HEK293T (cell line): Measurements from ENCODE around the gene NAGS.
"Not testable (repeated sequence)": the region's sequence is repeated elsewhere in the genome, so short reads cannot be mapped to it uniquely, and the experiment has no call there.

ENCODE experiments used
- CTCF ChIA-PET: fragments of 350-600 bp; formaldehyde crosslinking; extraction: SDS; loops from one replicate; lab custom pipeline; 2021; ENCODE audit warnings: antibody characterized with exemption, inconsistent platforms; lab: Yijun Ruan, JAX
- POLR2A ChIA-PET: fragments of 350-600 bp; formaldehyde crosslinking; extraction: SDS; loops from one replicate; lab custom pipeline; 2020; ENCODE audit warnings: antibody characterized with exemption, inconsistent platforms; lab: Yijun Ruan, JAX
- DNase-seq: peaks from one replicate; pipeline ENCODE4 v3.0.0; 2012; ENCODE audit warnings: mixed read lengths; ENCODE audit errors: extremely low spot score
- ARNT ChIP-seq: fragments of 450-650 bp; IDR thresholded peaks from 2 replicates; pipeline ENCODE4 v1.6.1; 2017; ENCODE audit warnings: mild to moderate bottlenecking
- BHLHE40 ChIP-seq: fragments of 450-650 bp; IDR thresholded peaks from 2 replicates; pipeline ENCODE4 v1.6.1; 2016; ENCODE audit warnings: mild to moderate bottlenecking, moderate library complexity, borderline replicate concordance
- CTBP1 ChIP-seq: fragments of 450-650 bp; IDR thresholded peaks from 2 replicates; pipeline ENCODE4 v1.6.1; 2016; ENCODE audit warnings: borderline replicate concordance
- ELF4 ChIP-seq: fragments of 450-650 bp; IDR thresholded peaks from 2 replicates; pipeline ENCODE4 v1.6.1; 2017; ENCODE audit warnings: antibody characterized with exemption
- FOXA1 ChIP-seq: fragments of 450-650 bp; IDR thresholded peaks from 2 replicates; pipeline ENCODE4 v1.6.1; 2016; ENCODE audit warnings: mild to moderate bottlenecking
- FOXK2 ChIP-seq: fragments of 450-650 bp; IDR thresholded peaks from 2 replicates; pipeline ENCODE4 v1.6.1; 2016; ENCODE audit warnings: mild to moderate bottlenecking
- FOXM1 ChIP-seq: fragments of 450-650 bp; IDR thresholded peaks from 2 replicates; pipeline ENCODE4 v1.6.1; 2017; ENCODE audit warnings: mild to moderate bottlenecking, borderline replicate concordance
- HDGF ChIP-seq: fragments of 450-650 bp; IDR thresholded peaks from 2 replicates; pipeline ENCODE4 v1.6.1; 2017; ENCODE audit warnings: antibody characterized with exemption, borderline replicate concordance
- L3MBTL2 ChIP-seq: fragments of 450-650 bp; conservative IDR thresholded peaks from 2 replicates; pipeline ENCODE4 v1.6.1; 2016; ENCODE audit warnings: mild to moderate bottlenecking
- LEF1 ChIP-seq: fragments of 450-650 bp; IDR thresholded peaks from 2 replicates; pipeline ENCODE4 v1.6.1; 2017; ENCODE audit warnings: mild to moderate bottlenecking, borderline replicate concordance
- NFRKB ChIP-seq: fragments of 450-650 bp; IDR thresholded peaks from 2 replicates; pipeline ENCODE4 v1.6.1; 2016; ENCODE audit warnings: mild to moderate bottlenecking, moderate library complexity
- PKNOX1 ChIP-seq: fragments of 450-650 bp; IDR thresholded peaks from 2 replicates; pipeline ENCODE4 v1.6.1; 2016
- SP1 ChIP-seq: fragments of 450-650 bp; IDR thresholded peaks from 2 replicates; pipeline ENCODE4 v1.6.1; 2017
- SUZ12 ChIP-seq: fragments of 450-650 bp; IDR thresholded peaks from 2 replicates; pipeline ENCODE4 v1.6.1; 2016; ENCODE audit warnings: mild to moderate bottlenecking
- TARDBP ChIP-seq: fragments of 450-650 bp; IDR thresholded peaks from 2 replicates; pipeline ENCODE4 v1.6.1; 2016
- ZNF384 ChIP-seq: fragments of 450-650 bp; IDR thresholded peaks from 2 replicates; pipeline ENCODE4 v1.6.1; 2016

The NAGS gene

GRCh38 chr17:44014133-44014436, 9.7 kb downstream of the NAGS start:
- no peak for TF ChIP-seq ARNT
- no peak for TF ChIP-seq TARDBP
- TF ChIP-seq LEF1, result no peak
- TF ChIP-seq CTBP1, result no peak
- no peak for TF ChIP-seq SUZ12
- no peak for TF ChIP-seq HDGF
- TF ChIP-seq L3MBTL2, result no peak
- TF ChIP-seq FOXM1, result no peak
- TF ChIP-seq FOXK2, result no peak
- no peak for TF ChIP-seq PKNOX1
- no peak for TF ChIP-seq NFRKB
- no peak for TF ChIP-seq BHLHE40
- DNase-seq, result no peak
- CTCF ChIA-PET, result no interaction called here
- POLR2A ChIA-PET, result interaction anchor here (1.0 to 2.0 kb wide), 6 partner anchors 10 to 110 kb away, joined by 3 to 8 read pairs (median 3); partner anchors contain the start of gene HDAC5

DNA sequence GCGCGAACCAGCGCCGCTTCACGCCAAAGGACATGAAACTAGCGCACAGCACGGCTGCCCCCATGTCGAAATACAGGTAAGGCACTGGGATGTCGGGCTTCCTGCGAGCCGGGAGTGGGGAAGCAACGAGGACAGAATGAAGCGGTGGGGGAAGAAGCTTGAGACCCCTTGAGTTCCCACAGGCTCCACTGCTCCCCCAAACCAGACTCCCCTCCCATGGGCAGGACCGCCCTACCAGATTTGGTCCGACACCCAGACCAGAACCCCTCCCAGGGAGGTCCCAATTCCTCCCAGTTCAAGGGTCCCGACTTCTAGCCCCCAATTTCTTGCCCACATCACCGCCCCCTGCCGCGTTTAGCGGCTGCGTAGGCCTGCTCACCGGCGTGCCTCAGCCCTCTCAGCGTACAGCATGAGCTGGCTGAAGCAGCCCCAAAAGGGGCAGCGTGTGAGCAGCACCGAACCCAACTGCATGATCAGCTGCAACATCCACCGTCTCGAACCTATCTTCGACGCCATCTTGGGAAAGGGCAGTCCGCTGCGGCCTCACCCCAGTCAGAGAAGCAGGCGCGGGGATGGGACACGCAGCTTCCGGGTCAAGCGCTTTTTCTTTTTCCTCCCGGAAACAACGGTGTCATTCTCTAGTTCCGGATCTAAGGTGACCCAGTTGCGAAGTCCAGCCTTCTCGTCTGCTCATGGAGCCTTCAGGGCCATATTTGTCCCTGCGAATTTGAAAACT, 10.2 kb downstream of the NAGS start, which contains the start of gene TMEM101:
TMEM101 (minus strand) TSS at position 527 of the 736 bp plus-strand sequence; CDS start at position 516, 11 bp downstream.
- peak; percentile 94 for DNase-seq
- CTCF ChIA-PET, result interaction anchor here (0.8 kb wide), 1 partner anchor 27 kb away, joined by 3 read pairs; no protein-coding TSS in a partner anchor
- POLR2A ChIA-PET, result interaction anchor here (0.7 to 2.0 kb wide), 9 partner anchors 9 to 132 kb away, joined by 3 to 8 read pairs (median 3); partner anchors contain the start of gene HDAC5
- no peak for TF ChIP-seq FOXA1
- no peak for TF ChIP-seq BHLHE40
- TF ChIP-seq HDGF, result no peak
- no peak for TF ChIP-seq ZNF384
- TF ChIP-seq ARNT, result no peak
- TF ChIP-seq LEF1, result no peak; the same call in 1 of the 2 replicates
- TF ChIP-seq FOXK2, result no peak
- TF ChIP-seq CTBP1, result peak; percentile 86
- peak; percentile 95 for TF ChIP-seq ELF4
- peak; percentile 72 for TF ChIP-seq L3MBTL2
- TF ChIP-seq SUZ12, result no peak
- TF ChIP-seq NFRKB, result peak; percentile 96; the same call in 1 of the 2 replicates
- no peak for TF ChIP-seq SP1
- TF ChIP-seq TARDBP, result no peak
- TF ChIP-seq FOXM1, result peak; percentile 34; the same call in 1 of the 2 replicates
- TF ChIP-seq PKNOX1, result no peak; the same call in none of the 2 replicates

DNA sequence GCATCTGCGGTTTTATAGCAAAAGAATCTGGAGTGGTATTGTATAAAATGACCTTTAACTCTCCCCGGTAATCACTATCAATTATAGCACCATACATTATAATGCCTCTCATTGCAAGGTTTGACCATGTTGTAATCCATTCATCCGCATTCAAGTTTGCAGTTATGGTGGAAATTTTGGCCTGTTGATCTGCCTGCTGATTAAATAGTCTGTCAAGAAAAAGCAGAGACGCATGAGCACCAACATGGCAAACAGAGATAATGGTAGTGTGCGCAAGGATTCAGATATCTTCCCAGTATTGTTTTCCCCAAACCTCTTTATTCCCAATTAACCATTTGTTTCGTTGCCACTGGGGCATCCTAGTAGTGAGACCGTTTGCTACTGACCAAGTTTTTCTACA, 16.8 kb downstream of the NAGS start:
- CTCF ChIA-PET, result interaction anchor here (1.5 kb wide), 1 partner anchor 21 kb away, joined by 8 read pairs; no protein-coding TSS in a partner anchor
- POLR2A ChIA-PET, result not testable (repeated sequence)

DNA sequence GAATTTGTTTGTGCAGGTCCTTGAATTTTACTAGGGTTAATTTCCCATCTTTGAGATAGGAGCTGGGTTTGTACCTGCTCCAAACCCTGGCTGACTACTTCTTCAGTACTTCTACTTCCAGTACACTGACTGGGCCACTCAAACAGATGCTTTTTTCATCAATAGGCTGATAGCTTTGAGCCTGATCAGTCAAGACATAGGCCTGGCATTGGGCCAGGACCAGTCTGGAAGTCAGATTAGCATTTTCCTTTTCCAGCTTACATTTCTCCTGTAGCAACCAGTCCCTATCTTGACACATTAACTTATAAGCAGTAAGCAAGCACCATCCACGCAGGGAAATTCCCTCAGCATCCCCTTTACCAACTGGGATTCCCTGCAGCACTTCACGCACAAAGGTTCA, 17.8 kb downstream of the NAGS start:
- DNase-seq, result no peak
- ChIA-PET CTCF (interaction anchor here (0.6 to 1.5 kb wide), 2 partner anchors 20 to 116 kb away, joined by 3 to 8 read pairs; no protein-coding TSS in a partner anchor), POLR2A (interaction anchor here (1.3 kb wide), 1 partner anchor 15 kb away, joined by 3 read pairs; no protein-coding TSS in a partner anchor)
- TF ChIP-seq FOXM1, result no peak
- no peak for TF ChIP-seq ZNF384
- TF ChIP-seq BHLHE40, result no peak
- TF ChIP-seq SUZ12, result no peak
- TF ChIP-seq SP1, result no peak
- no peak for TF ChIP-seq ARNT
- no peak for TF ChIP-seq CTBP1
- no peak for TF ChIP-seq FOXA1
- no peak for TF ChIP-seq L3MBTL2
- TF ChIP-seq LEF1, result no peak

More for the DNA sequence above, 16.8 kb downstream of the NAGS start:
- DNase-seq, result not testable (repeated sequence)

GRCh38 chr17:44023545-44024270, 19.3 kb downstream of the NAGS start:
- TF ChIP-seq L3MBTL2 (no peak), PKNOX1 (no peak), SP1 (no peak), FOXK2 (no peak), ELF4 (no peak)
- ChIA-PET POLR2A (interaction anchor here (1.0 to 2.4 kb wide), 2 partner anchors 9 to 15 kb away, joined by 3 to 8 read pairs; partner anchors contain the start of gene TMEM101), CTCF (no interaction called here)
- no peak for DNase-seq

- TF ChIP-seq BHLHE40, result no peak
- ChIA-PET POLR2A (interaction anchor here (1.0 to 2.4 kb wide), 2 partner anchors 10 to 16 kb away, joined by 3 to 8 read pairs; partner anchors contain the start of gene TMEM101), CTCF (no interaction called here)
- no peak for DNase-seq
These were observed 19.8 kb downstream of the NAGS start for GRCh38 chr17:44024271-44024663.
